ENCODE results near the gene OSTM1.
"Not testable (repeated sequence)": the region's sequence is repeated elsewhere in the genome, so short reads cannot be mapped to it uniquely, and the experiment has no call there.

The OSTM1 gene

GRCh38 chr6:108029226-108029921 lies 45.2 kb downstream of the OSTM1 start:
- TF ChIP-seq Cebpa-rat (IDR thresholded peaks at IDR 0.05), result no peak
- H4K20me1 ChIP-seq, result no peaks in the 10 kb centered on the region
- no peak overlapping the region for H3K4me3 ChIP-seq
- H3K4me1 ChIP-seq, result no peaks in the 10 kb centered on the region
- H3K27me3 ChIP-seq, result no peaks in the 10 kb centered on the region
- H3K9ac ChIP-seq, result no peak overlapping the region
- no peak overlapping the region for H3K27ac ChIP-seq
- no peak overlapping the region for H3K4me2 ChIP-seq
- H3K36me3 ChIP-seq, result peaks cover 3% of the 10 kb centered on the region; the same call in 1 of the 2 replicates
- H3K9me3 ChIP-seq, result no peaks in the 10 kb centered on the region

DNA sequence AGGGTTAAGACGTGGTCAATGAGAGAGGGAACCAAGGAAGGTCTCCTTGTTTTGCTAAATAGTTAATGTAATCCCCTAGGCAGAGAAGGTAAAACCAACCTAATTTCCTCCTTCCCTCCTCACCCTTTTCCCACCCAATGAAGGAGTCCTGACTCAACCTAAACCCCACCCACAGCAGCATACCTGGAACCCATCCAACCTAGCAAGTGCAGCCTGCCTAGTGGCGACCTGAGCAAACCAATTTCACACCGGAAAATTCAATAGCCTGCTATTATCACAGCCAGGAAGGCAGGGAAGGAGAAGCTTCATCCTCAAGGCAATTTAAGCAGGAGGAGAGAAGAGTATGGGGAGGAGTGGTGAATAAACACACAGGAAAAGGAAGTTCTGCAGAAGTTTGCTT lies 46.9 kb downstream of the OSTM1 start:
- Histone ChIP-seq H3K36me3 (peaks cover 3% of the 10 kb centered on the region; the same call in 1 of the 2 replicates), H3K4me1 (no peaks in the 10 kb centered on the region), H3K27me3 (no peaks in the 10 kb centered on the region), H3K27ac (no peak overlapping the region), H4K20me1 (no peaks in the 10 kb centered on the region), H3K9ac (no peak overlapping the region), H3K4me3 (no peak overlapping the region), H3K4me2 (no peak overlapping the region), H3K9me3 (no peaks in the 10 kb centered on the region)
- no peak for TF ChIP-seq Cebpa-rat (IDR thresholded peaks at IDR 0.05)

- Histone ChIP-seq H4K20me1 (no peaks in the 10 kb centered on the region), H3K27me3 (no peaks in the 10 kb centered on the region)
- no peak for TF ChIP-seq Cebpa-rat (IDR thresholded peaks at IDR 0.05)
These were observed 47.5 kb downstream of the OSTM1 start for GRCh38 chr6:108027056-108027455.

DNA sequence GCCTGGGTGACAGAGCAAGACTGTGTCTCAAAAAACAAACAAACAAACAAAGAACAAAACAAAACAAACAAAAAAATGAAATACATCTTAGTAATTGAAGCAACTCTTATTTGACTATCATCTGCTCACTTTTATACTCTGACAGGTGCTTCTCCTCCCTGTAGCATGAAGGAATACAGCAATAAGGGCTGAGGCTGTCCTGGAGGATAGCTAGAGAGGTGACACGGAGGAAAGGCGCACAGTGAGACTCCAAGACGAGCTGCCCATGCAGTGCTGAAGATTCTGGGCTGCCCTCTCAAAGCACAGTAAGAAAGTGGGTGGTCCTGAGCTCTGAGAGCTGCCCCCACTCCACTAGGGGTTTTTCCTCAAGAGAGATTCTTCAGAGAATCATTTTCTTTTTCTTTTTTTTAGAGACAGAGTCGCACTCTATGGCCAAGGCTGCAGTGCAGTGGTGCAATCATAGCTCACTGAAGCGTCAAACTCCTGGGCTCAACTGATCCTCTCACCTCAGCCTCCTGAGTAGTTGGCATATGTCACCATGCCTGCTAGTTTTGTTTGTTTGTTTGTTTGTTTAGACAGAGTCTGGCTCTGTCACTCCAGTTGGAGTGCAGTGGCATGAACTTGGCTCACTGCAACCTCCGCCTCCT lies 50.0 kb downstream of the OSTM1 start:
- H3K4me1 ChIP-seq, result no peaks in the 10 kb centered on the region

More at GRCh38 chr6:108027056-108027455, 47.5 kb downstream of the OSTM1 start:
- no peak overlapping the region for H3K4me2 ChIP-seq
- no peak overlapping the region for H3K4me3 ChIP-seq
- H3K4me1 ChIP-seq, result no peaks in the 10 kb centered on the region
- peaks cover 2% of the 10 kb centered on the region; the same call in 1 of the 2 replicates for H3K36me3 ChIP-seq
- no peaks in the 10 kb centered on the region for H3K9me3 ChIP-seq
- no peak overlapping the region for H3K27ac ChIP-seq
- no peak overlapping the region for H3K9ac ChIP-seq

GRCh38 chr6:108020472-108021116 lies 53.9 kb downstream of the OSTM1 start:
- H3K4me1 ChIP-seq, result no peaks in the 10 kb centered on the region
- no peak for TF ChIP-seq Cebpa-rat (IDR thresholded peaks at IDR 0.05)
- no peaks in the 10 kb centered on the region for H3K36me3 ChIP-seq
- H3K27ac ChIP-seq, result no peak overlapping the region
- H3K9ac ChIP-seq, result no peak overlapping the region
- H3K27me3 ChIP-seq, result no peaks in the 10 kb centered on the region
- H4K20me1 ChIP-seq, result no peaks in the 10 kb centered on the region
- no peak overlapping the region for H3K4me3 ChIP-seq
- H3K9me3 ChIP-seq, result peaks cover 20% of the 10 kb centered on the region
- H3K4me2 ChIP-seq, result no peak overlapping the region

More for the DNA sequence above, 50.0 kb downstream of the OSTM1 start:
- Histone ChIP-seq H4K20me1 (no peaks in the 10 kb centered on the region), H3K9me3 (no peaks in the 10 kb centered on the region), H3K27ac (no peak overlapping the region), H3K4me3 (no peak overlapping the region), H3K4me2 (no peak overlapping the region), H3K36me3 (no peaks in the 10 kb centered on the region), H3K27me3 (no peaks in the 10 kb centered on the region), H3K9ac (no peak overlapping the region)
- no peak for TF ChIP-seq Cebpa-rat (IDR thresholded peaks at IDR 0.05)

GRCh38 chr6:108016283-108016682 lies 58.3 kb downstream of the OSTM1 start:
- H4K20me1 ChIP-seq, H3K4me1 ChIP-seq, H3K27me3 ChIP-seq, H3K9ac ChIP-seq, H3K4me2 ChIP-seq, H3K36me3 ChIP-seq, H3K4me3 ChIP-seq, H3K27ac ChIP-seq: not testable (repeated sequence)
- peaks cover 39% of the 10 kb centered on the region for H3K9me3 ChIP-seq

DNA sequence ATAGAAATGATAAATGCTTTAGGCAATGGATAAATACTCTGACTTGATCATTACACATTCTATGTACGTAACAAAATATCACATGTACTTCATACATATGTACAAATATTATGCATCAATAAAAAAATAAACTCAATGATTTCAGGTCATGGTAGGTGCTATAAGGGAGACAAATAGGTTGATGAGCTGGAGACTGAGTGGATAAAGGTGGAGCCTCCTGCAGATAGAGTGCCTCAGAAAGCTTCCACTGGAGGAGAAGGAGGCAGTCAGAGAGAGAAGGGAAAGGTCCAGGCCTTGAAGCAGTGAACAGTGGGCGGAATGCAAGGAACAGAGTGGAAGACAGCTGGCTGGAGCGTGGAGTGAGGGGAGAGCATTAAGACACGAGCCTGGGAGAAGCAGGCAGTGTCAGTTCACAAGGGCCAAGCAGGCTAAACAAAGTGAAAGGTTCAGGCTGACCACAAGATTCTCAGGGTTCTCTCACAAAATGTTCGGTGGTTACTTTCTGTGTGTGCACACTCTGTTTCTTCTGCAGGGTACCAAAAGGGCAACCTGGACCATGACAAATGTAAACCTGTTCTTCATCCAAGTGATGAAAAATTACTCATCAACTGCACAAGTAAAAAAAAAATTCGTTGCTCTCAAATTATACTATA lies 60.6 kb downstream of the OSTM1 start:
- peaks cover 53% of the 10 kb centered on the region for H3K9me3 ChIP-seq
- H3K27me3 ChIP-seq, result no peaks in the 10 kb centered on the region
- no peaks in the 10 kb centered on the region for H4K20me1 ChIP-seq
- H3K4me1 ChIP-seq, result no peaks in the 10 kb centered on the region
- H3K36me3 ChIP-seq, result no peaks in the 10 kb centered on the region
- TF ChIP-seq Cebpa-rat (IDR thresholded peaks at IDR 0.05), result no peak
- H3K4me2 ChIP-seq, result no peak overlapping the region
- H3K4me3 ChIP-seq, result no peak overlapping the region
- no peak overlapping the region for H3K9ac ChIP-seq
- H3K27ac ChIP-seq, result no peak overlapping the region

- no peak overlapping the region for H3K27ac ChIP-seq
- H3K4me1 ChIP-seq, result no peaks in the 10 kb centered on the region
- no peak for TF ChIP-seq Cebpa-rat (IDR thresholded peaks at IDR 0.05)
- peaks cover 38% of the 10 kb centered on the region for H3K9me3 ChIP-seq
- no peak overlapping the region for H3K9ac ChIP-seq
- no peak overlapping the region for H3K4me3 ChIP-seq
- H3K4me2 ChIP-seq, result no peak overlapping the region
- no peaks in the 10 kb centered on the region for H3K27me3 ChIP-seq
- H3K36me3 ChIP-seq, result no peaks in the 10 kb centered on the region
- H4K20me1 ChIP-seq, result no peaks in the 10 kb centered on the region
These were observed 64.6 kb downstream of the OSTM1 start for GRCh38 chr6:108009894-108010293.

DNA sequence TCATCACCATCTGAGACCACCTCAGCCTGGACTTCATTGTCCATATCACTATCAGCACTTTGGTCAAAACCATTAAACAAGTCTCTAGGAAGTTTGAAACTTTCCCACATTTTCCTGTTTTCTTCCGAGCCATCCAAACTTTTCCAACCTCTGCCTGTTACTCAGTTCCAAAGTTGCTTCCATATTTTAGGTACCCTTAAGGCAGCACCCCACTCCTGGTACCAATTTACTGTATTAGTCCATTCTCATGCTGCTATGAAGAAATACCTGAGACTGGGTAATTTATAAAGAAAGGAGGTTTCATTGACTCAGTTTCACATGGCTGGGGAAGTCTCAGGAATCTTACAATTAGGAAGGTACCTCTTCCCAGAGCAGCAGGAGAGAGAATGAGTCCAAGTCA lies 65.3 kb downstream of the OSTM1 start:
- not testable (repeated sequence) for H3K36me3 ChIP-seq, H3K4me2 ChIP-seq, H3K27me3 ChIP-seq, H3K4me3 ChIP-seq, H4K20me1 ChIP-seq, H3K9ac ChIP-seq, H3K4me1 ChIP-seq, H3K27ac ChIP-seq
- peaks cover 32% of the 10 kb centered on the region for H3K9me3 ChIP-seq

GRCh38 chr6:108008363-108008762 lies 66.2 kb downstream of the OSTM1 start:
- H3K9me3 ChIP-seq, result peaks cover 26% of the 10 kb centered on the region
- no peaks in the 10 kb centered on the region for H4K20me1 ChIP-seq
- no peaks in the 10 kb centered on the region for H3K4me1 ChIP-seq
- no peak for TF ChIP-seq Cebpa-rat (IDR thresholded peaks at IDR 0.05)
- no peak overlapping the region for H3K4me2 ChIP-seq
- no peaks in the 10 kb centered on the region for H3K36me3 ChIP-seq
- no peak overlapping the region for H3K27ac ChIP-seq
- no peaks in the 10 kb centered on the region for H3K27me3 ChIP-seq
- H3K9ac ChIP-seq, result no peak overlapping the region
- H3K4me3 ChIP-seq, result no peak overlapping the region

Data from BLaER1 (cell line).